Esophagus squamous epithelium (tissue), 4 donors: ENCODE results near the gene RPL7A.

Experiments
- POLR2A ChIP-seq, 4 donors: fragments of 450-650 bp; IDR thresholded peaks; one replicate each; pipeline ENCODE4 v1.6.1; 2017; ENCODE audit warnings: antibody characterized with exemption in 4 of 4, mild to moderate bottlenecking in 4 of 4, moderate library complexity in 3 of 4
- TF ChIP-seq, protein P1 (sequence below), 6 experiments: fragments of 450-650 bp in 4 of 6; fragments of 200-600 bp in 2 of 6; sonication (generic) in 2 of 6; IDR thresholded peaks; one replicate each; pipeline ENCODE4 v1.5.1; 2016 to 2019; ENCODE audit warnings: antibody characterized with exemption in 6 of 6, mild to moderate bottlenecking in 4 of 6, moderate library complexity in 4 of 6

DNA sequence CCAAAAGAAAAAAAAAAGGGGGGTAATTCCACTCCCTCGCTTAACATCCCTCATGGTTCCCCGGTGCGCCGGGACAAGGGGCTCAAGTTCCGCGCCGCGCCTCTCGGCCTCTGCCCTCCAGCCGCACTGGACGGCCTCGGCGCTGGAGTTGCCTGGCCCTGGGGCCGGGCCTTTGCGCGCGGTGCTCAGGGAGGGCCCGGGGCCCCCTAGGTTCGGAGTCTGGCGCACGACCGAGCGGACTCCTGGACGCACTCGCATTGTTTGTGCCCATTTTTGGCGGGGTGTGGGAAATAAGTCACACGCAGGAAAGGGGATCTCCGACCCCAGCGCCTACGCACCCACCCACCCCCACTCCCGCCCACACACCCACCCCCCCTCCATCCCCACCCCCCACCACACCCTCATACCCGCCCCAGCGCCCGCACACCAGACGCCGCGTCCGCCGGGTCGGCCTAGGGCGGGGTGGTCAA is 468 bp upstream of the RPL7A start:
- TF ChIP-seq, protein P1, sequence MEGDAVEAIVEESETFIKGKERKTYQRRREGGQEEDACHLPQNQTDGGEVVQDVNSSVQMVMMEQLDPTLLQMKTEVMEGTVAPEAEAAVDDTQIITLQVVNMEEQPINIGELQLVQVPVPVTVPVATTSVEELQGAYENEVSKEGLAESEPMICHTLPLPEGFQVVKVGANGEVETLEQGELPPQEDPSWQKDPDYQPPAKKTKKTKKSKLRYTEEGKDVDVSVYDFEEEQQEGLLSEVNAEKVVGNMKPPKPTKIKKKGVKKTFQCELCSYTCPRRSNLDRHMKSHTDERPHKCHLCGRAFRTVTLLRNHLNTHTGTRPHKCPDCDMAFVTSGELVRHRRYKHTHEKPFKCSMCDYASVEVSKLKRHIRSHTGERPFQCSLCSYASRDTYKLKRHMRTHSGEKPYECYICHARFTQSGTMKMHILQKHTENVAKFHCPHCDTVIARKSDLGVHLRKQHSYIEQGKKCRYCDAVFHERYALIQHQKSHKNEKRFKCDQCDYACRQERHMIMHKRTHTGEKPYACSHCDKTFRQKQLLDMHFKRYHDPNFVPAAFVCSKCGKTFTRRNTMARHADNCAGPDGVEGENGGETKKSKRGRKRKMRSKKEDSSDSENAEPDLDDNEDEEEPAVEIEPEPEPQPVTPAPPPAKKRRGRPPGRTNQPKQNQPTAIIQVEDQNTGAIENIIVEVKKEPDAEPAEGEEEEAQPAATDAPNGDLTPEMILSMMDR (IDR thresholded peaks at IDR 0.05), result peak in 1 of 6 experiments; percentile 9
- TF ChIP-seq POLR2A (IDR thresholded peaks at IDR 0.05), result no peak
